Pancreas (tissue), 10 donors: ENCODE data around the gene XRN2. TPM values are rescaled to one million over a fixed set of nuclear protein-coding genes. Genes with fewer than 3 reads are reported as not detected.

Experiments used
- ATAC-seq, 4 donors: fragments of 200-7000 bp; cut with Tn5 transposase; one replicate each; pipeline versions ENCODE4 v1.8.0 to v1.9.1; 2020; ENCODE audit warnings: mild to moderate bottlenecking in 4 of 4, moderate library complexity in 4 of 4
- DNase-seq, 6 donors: peaks; one replicate each; pipeline ENCODE4 v3.0.0-alpha.2; 2020
- FAIRE-seq: peaks from 2 replicates; lab custom pipeline; 2012; peaks lifted over from hg19 to GRCh38; lab: Jason Lieb, UNC
- H3K27ac ChIP-seq, 4 donors: fragments of 200-600 bp; sonication (generic); 1 replicate in 3 of 4; 2 replicates in 1 of 4; pipeline versions ENCODE4 v1.5.0 to v1.8.0; 2020
- H3K27me3 ChIP-seq, 4 donors: fragments of 200-600 bp; one replicate each; pipeline ENCODE4 v1.8.0; 2021
- H3K36me3 ChIP-seq, 3 donors: fragments of 200-600 bp; sonication (generic) in 1 of 3; one replicate each; pipeline versions ENCODE4 v1.5.0 to v1.8.0; 2020 to 2021
- H3K4me1 ChIP-seq, 3 donors: fragments of 200-600 bp; one replicate each; pipeline ENCODE4 v1.8.0; 2021
- H3K4me3 ChIP-seq, 4 donors: fragments of 200-600 bp; sonication (generic) in 2 of 4; one replicate each; pipeline versions ENCODE4 v1.5.0 to v1.8.0; 2020 to 2021
- H3K9me3 ChIP-seq, 4 donors: fragments of 200-600 bp; one replicate each; pipeline ENCODE4 v1.8.0; 2021
- WGBS, 2 donors: extraction: QIAGEN DNeasy Blood & Tissue Kit; methylation state at CpG; one replicate each; pipeline ENCODE4 v1.1.7; 2013; 5-methylcytosine and 5-hydroxymethylcytosine counted together
- intact Hi-C, 3 donors: fragments of 100-400 bp; cut with DNase I; formaldehyde crosslinking; loops; one replicate each; pipeline versions ENCODE4 v1.11.1 to v1.14.2; 2022
- polyA plus RNA-seq, 2 donors: library from polyadenylated mRNA; stranded (reverse); fragments of 200-250 nt; gene quantifications; one replicate each; pipeline ENCODE4 v1.2.3, GENCODE V29; 2013
- total RNA-seq, 6 donors: library from RNA; stranded (reverse); fragmentation: NEBNext Ultra II Directional in 4 of 6; extraction: Animal tissue kit (Norgen Biotek cat#: 25700) in 4 of 6; gene quantifications; one replicate each; pipeline versions ENCODE4 v1.2.1 to v1.2.4, GENCODE V29; 2021 to 2023
- TF ChIP-seq, protein P1 (sequence below), 4 donors: fragments of 200-600 bp; sonication (generic) in 3 of 4; IDR thresholded peaks; one replicate each; pipeline versions ENCODE4 v1.5.0 to v1.8.0; 2021; ENCODE audit warnings: antibody characterized with exemption in 4 of 4
- donor health status: healthy with polysubstance abuse.
- donor health status: DM: no; HTN: no; CAD: no; lungs with moderate emphysema.
- donor health status: DM: no; HTN: no; CAD: no.
- donor health status: control.
- donor health status: control.
- donor health status: Bipolar disorder and iron deficiency.
- donor health status: DM: yes; HTN: yes; CAD: no.
- donor health status: DM: no; HTN: no; CAD: no.
- donor health status: DM: no; HTN: no; CAD: no.
- donor health status: DM: yes; HTN: yes; CAD: no.

Gene XRN2
- total and polyA plus RNA-seq, 8 donors, result 10.0 to 33.6 (median 27.2) TPM

DNA sequence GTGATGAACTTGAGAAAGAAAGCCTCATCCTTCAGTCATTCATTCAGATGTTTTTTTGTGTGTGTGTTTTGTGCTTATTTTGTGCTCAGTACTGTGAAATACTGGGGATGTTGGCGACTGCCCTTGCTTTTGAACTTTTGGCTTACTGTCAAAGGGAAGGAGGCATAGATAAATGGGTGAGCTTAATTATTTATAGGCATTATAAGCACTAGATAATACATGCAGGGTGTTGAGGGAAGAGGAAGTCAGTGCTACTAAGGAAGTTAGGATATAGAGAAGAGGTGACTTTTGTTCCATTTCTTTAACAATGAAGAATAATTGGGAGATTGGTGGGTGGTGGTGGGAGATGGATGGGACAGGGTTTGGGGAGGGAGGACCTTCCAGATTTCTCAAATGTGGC, 23.6 kb downstream of the XRN2 start:
- no peak for FAIRE-seq
- H3K27me3 ChIP-seq, result no peaks in the 10 kb centered on the region
- TF ChIP-seq, protein P1, sequence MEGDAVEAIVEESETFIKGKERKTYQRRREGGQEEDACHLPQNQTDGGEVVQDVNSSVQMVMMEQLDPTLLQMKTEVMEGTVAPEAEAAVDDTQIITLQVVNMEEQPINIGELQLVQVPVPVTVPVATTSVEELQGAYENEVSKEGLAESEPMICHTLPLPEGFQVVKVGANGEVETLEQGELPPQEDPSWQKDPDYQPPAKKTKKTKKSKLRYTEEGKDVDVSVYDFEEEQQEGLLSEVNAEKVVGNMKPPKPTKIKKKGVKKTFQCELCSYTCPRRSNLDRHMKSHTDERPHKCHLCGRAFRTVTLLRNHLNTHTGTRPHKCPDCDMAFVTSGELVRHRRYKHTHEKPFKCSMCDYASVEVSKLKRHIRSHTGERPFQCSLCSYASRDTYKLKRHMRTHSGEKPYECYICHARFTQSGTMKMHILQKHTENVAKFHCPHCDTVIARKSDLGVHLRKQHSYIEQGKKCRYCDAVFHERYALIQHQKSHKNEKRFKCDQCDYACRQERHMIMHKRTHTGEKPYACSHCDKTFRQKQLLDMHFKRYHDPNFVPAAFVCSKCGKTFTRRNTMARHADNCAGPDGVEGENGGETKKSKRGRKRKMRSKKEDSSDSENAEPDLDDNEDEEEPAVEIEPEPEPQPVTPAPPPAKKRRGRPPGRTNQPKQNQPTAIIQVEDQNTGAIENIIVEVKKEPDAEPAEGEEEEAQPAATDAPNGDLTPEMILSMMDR (IDR thresholded peaks at IDR 0.05), result no peak
- no peaks in the 10 kb centered on the region for H3K9me3 ChIP-seq
- H3K4me1 ChIP-seq, result peaks cover 16 to 24% (median 22%) of the 10 kb centered on the region in 3 donors
- no peak overlapping the region for H3K4me3 ChIP-seq
- no peaks in the 10 kb centered on the region for H3K36me3 ChIP-seq
- WGBS, 2 donors, result 5 to 12% methylated on average over 1 of the region's 1 CpG
- intact Hi-C loops, result no loop called here
- H3K27ac ChIP-seq, result no peak overlapping the region
- peak in 3 of 4 donors; percentile 33 to 55 (median 46) for ATAC-seq
- DNase-seq, result no peak

DNA sequence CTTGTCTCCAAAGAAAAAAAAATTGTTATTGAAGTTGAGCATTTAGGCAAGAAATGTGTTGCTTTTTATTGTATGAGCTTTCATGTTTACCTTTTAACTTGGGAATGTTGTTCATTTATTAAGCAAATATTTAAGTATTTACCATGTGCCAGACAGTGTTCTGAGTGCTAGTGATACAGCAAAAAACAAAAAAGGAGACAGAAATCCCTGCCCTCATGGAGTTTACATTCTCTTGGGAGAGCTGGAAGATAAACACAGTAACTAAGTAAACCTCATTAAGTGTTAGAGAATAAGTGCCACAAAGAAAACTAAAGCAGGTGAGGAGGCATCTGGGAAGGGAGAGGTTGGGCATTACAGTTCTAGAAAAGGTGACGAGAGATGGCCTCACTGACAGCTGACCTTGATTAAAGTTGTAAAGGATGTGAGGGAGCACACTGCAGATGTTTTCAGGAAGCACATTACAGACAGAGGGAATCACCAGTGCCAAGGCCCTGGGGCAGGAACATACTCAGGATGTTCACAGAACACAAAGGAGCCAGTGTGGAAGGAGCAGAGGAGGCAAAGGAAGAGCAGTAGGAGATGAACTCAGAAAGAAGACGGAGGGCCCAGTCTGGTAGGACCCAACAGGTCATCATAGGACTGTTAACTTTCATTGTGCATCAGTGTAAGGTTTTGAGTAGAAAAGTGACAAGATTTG, 33.5 kb downstream of the XRN2 start:
- DNase-seq (no peak), FAIRE-seq (no peak), ATAC-seq (no peak)
- 97 to 100% methylated on average over 2 of the region's 2 CpGs for WGBS, 2 donors
- Histone ChIP-seq H3K4me3 (no peak overlapping the region), H3K27ac (no peak overlapping the region), H3K4me1 (no peaks in the 10 kb centered on the region), H3K9me3 (no peaks in the 10 kb centered on the region), H3K27me3 (no peaks in the 10 kb centered on the region), H3K36me3 (peaks cover 0 to 30% (median 6%) of the 10 kb centered on the region in 3 donors)
- TF ChIP-seq, protein P1 (IDR thresholded peaks at IDR 0.05), result no peak
- intact Hi-C loops, result no loop called here

DNA sequence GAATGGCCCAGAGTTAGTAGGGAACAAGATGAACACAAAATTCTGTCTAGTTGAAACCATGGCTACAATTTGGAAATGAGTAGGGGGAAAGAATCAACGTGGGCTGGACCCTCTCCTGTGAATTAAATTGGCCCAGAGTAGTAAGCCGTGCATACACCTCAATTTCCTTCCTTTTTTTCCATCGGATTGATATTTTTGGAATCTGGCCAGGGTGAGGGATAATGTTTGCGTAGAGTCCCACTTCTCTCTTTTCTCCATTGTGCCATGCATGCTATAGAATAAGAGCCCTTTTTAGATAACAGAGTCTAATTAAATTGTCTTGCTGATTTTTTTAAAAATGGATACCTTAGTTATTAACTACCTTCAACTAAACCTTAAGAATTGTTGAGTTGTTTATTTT, 35.2 kb downstream of the XRN2 start:
- DNase-seq (no peak), ATAC-seq (no peak), FAIRE-seq (no peak)
- H3K4me1 ChIP-seq, result no peaks in the 10 kb centered on the region
- H3K9me3 ChIP-seq, result no peaks in the 10 kb centered on the region
- intact Hi-C loops, result no loop called here
- 88 to 90% methylated on average over 4 of the region's 4 CpGs for WGBS, 2 donors
- H3K27me3 ChIP-seq, result no peaks in the 10 kb centered on the region
- H3K27ac ChIP-seq, result no peak overlapping the region
- peaks cover 0 to 21% (median 6%) of the 10 kb centered on the region in 3 donors for H3K36me3 ChIP-seq
- no peak overlapping the region for H3K4me3 ChIP-seq
- TF ChIP-seq, protein P1 (IDR thresholded peaks at IDR 0.05), result no peak

DNA sequence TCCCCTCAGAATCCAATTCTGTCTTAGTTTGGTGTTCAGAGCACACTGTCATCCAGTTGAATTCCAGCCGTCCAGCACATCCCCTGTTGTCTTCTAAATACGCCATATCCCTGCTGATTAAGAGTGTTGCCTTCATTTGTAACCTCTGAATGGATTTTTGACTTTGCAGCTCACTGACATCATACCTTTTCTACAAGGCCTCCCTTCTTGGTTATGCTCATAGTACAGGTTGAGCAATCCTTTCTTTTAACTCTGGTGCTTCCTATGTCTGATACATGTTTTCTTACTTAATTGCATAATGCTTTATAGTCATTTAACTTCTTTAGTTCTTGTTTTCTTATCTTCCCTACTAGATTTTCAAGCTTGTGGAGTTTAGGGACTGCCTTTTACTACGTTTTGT, 36.4 kb downstream of the XRN2 start:
- Histone ChIP-seq H3K27me3 (no peaks in the 10 kb centered on the region), H3K4me3 (no peak overlapping the region), H3K4me1 (no peaks in the 10 kb centered on the region), H3K27ac (no peak overlapping the region), H3K36me3 (peaks cover 0 to 21% (median 6%) of the 10 kb centered on the region in 3 donors), H3K9me3 (no peaks in the 10 kb centered on the region)
- 86 to 95% methylated on average over 3 of the region's 3 CpGs for WGBS, 2 donors
- DNase-seq (no peak), FAIRE-seq (no peak), ATAC-seq (no peak)
- intact Hi-C loops, result no loop called here
- TF ChIP-seq, protein P1 (IDR thresholded peaks at IDR 0.05), result no peak
